Natural killer cell (primary cell): ENCODE results near the gene MZB1. TPM values are rescaled to one million over a fixed set of nuclear protein-coding genes. Genes with fewer than 3 reads are reported as not detected.

Source experiments
- ATAC-seq, 3 donors: fragments of 150-1000 bp in 2 of 3; fragments of 200-7000 bp in 1 of 3; cut with Tn5 transposase; 1 replicate in 1 of 3; 2 replicates in 2 of 3; pipeline ENCODE4 v1.10.0; 2021; ENCODE audit warnings: mild to moderate bottlenecking in 2 of 3, moderate library complexity in 2 of 3
- DNase-seq, 2 donors: peaks; one replicate each; pipeline versions ENCODE4 v3.0.0 to v3.0.0-alpha.2; 2013 to 2021; ENCODE audit warnings: mixed read lengths in 1 of 2
- H3K27ac ChIP-seq: one replicate; pipeline ENCODE4 v1.5.1; 2013; ENCODE audit warnings: mild to moderate bottlenecking, low read length
- H3K27me3 ChIP-seq: one replicate; pipeline ENCODE4 v1.6.1; 2013; ENCODE audit warnings: low read length; ENCODE audit not compliant: control insufficient read depth, insufficient read depth
- H3K36me3 ChIP-seq: one replicate; pipeline ENCODE4 v1.6.1; 2013; ENCODE audit warnings: low read length; ENCODE audit not compliant: control insufficient read depth, insufficient read depth
- H3K4me1 ChIP-seq: one replicate; pipeline ENCODE4 v1.6.1; 2013; ENCODE audit warnings: low read length; ENCODE audit not compliant: control insufficient read depth, insufficient read depth
- H3K4me3 ChIP-seq: one replicate; pipeline ENCODE4 v1.5.1; 2013; ENCODE audit warnings: low read length
- H3K9me3 ChIP-seq: one replicate; pipeline ENCODE4 v1.6.1; 2013; ENCODE audit warnings: low read length; ENCODE audit not compliant: control insufficient read depth, insufficient read depth
- H3K27ac Mint-ChIP-seq, 2 donors: one replicate each; pipeline ENCODE4 v1.8.0; 2022; ENCODE audit warnings: mild to moderate bottlenecking in 2 of 2, mixed read lengths in 2 of 2, moderate library complexity in 1 of 2
- H3K27me3 Mint-ChIP-seq, 2 donors: one replicate each; pipeline ENCODE4 v1.8.0; 2022; ENCODE audit warnings: low read depth in 2 of 2, mixed read lengths in 2 of 2
- H3K36me3 Mint-ChIP-seq: one replicate; pipeline ENCODE4 v1.8.0; 2022; ENCODE audit warnings: mixed read lengths
- H3K4me1 Mint-ChIP-seq, 2 donors: one replicate each; pipeline ENCODE4 v1.8.0; 2022; ENCODE audit warnings: mixed read lengths in 2 of 2
- H3K4me3 Mint-ChIP-seq: one replicate; pipeline ENCODE4 v1.8.0; 2022; ENCODE audit warnings: mild to moderate bottlenecking, moderate library complexity, mixed read lengths
- H3K9me3 Mint-ChIP-seq, 2 donors: one replicate each; pipeline ENCODE4 v1.8.0; 2022; ENCODE audit warnings: mixed read lengths in 2 of 2
- CTCF ChIP-seq: fragments of 200-600 bp; IDR thresholded peaks from one replicate; pipeline ENCODE4 v1.8.0; 2022; ENCODE audit warnings: antibody characterized with exemption
- WGBS: methylation state at CpG from one replicate; pipeline ENCODE4 v1.1.7; 2013; ENCODE audit warnings: missing lambda C conversion rate; ENCODE audit not compliant: insufficient coverage; 5-methylcytosine and 5-hydroxymethylcytosine counted together
- intact Hi-C: fragments of 100-400 bp; cut with micrococcal nuclease; formaldehyde crosslinking; loops from one replicate; pipeline ENCODE4 v1.14.2; 2022
- total RNA-seq, 4 donors: library from RNA; stranded (reverse); fragments of 120-200 nt in 1 of 4; gene quantifications; one replicate each; pipeline versions ENCODE4 v1.2.3 to v1.2.4, GENCODE V29; 2013 to 2022

Gene MZB1, protein sequence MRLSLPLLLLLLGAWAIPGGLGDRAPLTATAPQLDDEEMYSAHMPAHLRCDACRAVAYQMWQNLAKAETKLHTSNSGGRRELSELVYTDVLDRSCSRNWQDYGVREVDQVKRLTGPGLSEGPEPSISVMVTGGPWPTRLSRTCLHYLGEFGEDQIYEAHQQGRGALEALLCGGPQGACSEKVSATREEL
- 10 to 100 TPM in 1 of 3 donors, 1 to 10 TPM in 2; 2.0 to 60.0 (median 2.8) TPM for total RNA-seq
- total RNA-seq (2013), result 31.0 TPM

DNA sequence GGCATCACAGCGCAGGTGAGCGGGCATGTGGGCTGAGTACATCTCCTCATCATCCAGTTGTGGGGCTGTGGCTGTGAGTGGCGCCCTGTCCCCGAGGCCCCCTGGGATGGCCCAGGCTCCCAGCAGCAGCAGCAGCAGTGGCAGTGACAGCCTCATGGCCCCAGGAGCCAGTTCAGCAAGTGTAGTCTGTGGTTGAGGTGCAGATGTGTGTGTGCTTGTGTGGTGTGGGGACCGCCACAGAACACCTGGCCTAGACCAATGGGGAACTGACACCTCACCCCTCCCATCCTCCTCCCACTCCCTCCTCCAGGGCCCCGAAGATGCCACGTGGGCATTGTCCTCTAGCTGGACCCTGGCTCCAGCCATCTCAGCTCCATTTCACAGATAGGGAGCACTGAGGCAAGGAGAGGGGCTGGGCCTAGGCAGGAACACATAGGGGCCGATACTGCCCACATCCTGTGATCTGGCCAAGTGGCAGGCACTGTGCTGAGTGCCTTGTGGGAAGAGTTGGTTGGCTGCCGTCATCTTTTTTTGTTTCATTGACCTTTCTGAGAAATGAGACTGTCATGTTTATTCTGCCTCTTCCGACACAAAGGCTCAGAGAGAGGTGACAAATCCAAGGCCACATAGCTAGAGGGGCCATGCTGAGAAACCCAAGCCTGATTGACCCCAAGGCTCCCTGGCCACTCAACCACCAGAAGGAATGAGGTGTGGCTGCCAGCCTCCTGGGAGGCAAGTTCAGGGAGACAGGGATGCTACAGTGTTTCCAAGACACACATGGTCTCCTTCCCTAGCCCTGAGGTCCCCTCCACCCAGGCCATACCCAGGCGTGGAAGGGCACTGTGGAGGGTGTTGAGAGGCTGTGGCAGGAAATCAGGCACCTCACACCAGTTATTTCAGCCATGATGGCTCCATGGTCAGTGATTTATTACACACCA is at the start of gene MZB1:
Gene MZB1 (minus strand): TSS at position 213 of the 938 bp plus-strand sequence. CDS start 57 bp downstream, at position 156.
- Histone ChIP-seq H3K4me3 (peak within 1 kb of the TSS; percentile 27), H3K4me1 (peaks cover 78% of the 10 kb centered on the region), H3K36me3 (no peaks in the 10 kb centered on the region), H3K27ac (peak within 1 kb of the TSS; percentile 75), H3K27me3 (no peaks in the 10 kb centered on the region), H3K9me3 (no peaks in the 10 kb centered on the region)
- peaks cover 50 to 70% of the 10 kb centered on the region in 2 donors for H3K4me1 Mint-ChIP-seq
- no peaks in the 10 kb centered on the region for H3K36me3 Mint-ChIP-seq
- peak; percentile 61 to 74 (median 74) for ATAC-seq
- H3K4me3 Mint-ChIP-seq, result peak within 1 kb of the TSS; percentile 72
- TF ChIP-seq CTCF, result no peak
- H3K27ac Mint-ChIP-seq, result peak within 1 kb of the TSS; percentile 90 to 95
- intact Hi-C loops, result loop anchor here (2.0 to 10.0 kb wide), 4 partner anchors 47 to 825 kb away; partner anchors contain the start of gene MATR3
- no peaks in the 10 kb centered on the region for H3K9me3 Mint-ChIP-seq
- 5% methylated on average over 11 of the region's 11 CpGs for WGBS
- peak; percentile 73 to 85 for DNase-seq
- no peaks in the 10 kb centered on the region for H3K27me3 Mint-ChIP-seq

DNA sequence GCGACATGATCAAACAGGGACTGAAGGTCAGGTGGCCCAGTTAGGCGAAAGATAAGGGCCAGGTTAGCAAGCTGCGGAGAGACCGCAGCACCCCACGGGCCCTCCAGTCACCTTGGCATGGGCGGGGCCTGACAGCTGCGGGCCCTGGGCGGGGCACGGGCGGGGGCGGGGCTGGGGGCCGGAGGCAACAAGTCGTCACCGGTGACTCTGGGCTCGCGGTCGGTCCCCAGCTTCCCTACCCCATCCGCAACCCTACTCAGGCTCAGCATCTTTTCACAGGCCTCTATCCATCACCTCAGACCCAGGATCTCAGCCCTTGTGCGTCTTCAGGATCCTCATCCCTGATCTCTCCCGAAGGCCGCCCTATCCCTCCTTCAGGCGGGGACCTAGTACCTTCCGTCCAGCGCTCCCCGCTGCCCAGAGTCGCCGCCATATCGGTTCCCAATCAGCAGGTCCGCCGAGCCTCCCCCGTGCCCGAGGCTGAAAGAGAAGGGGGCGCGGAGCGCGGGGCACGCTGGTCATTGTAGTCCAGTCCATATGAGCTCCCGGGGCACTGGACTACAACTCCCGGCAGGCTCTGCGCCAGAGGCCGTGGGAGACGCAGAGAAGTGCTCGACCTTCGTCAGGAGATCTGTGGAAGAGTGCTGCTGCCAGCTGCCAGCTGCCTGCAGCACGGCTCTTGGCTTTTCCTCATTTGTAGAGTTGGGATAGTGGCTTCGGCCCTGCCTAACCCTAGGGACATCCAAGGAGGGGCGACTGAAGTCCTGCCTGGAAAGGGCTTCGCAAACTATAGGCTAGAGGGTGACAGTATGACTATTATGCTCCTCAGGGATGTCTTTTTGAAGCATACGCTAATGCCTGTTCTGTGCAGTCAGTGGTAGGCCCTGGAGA is 49.5 kb upstream of the MZB1 start, which contains the start of gene DNAJC18:
Gene DNAJC18 (minus strand): TSS at position 513 of the 891 bp plus-strand sequence. CDS start 80 bp downstream, at position 433.
- H3K27me3 Mint-ChIP-seq, result no peaks in the 10 kb centered on the region
- H3K36me3 ChIP-seq, result no peaks in the 10 kb centered on the region
- H3K4me1 Mint-ChIP-seq, result peaks cover 17 to 24% of the 10 kb centered on the region in 2 donors
- peak within 1 kb of the TSS; percentile 99 for H3K27ac ChIP-seq
- peaks cover 15% of the 10 kb centered on the region for H3K4me1 ChIP-seq
- no peaks in the 10 kb centered on the region for H3K9me3 Mint-ChIP-seq
- H3K4me3 Mint-ChIP-seq, result peak within 1 kb of the TSS; percentile 100
- DNase-seq (peak; percentile 78 to 93), ATAC-seq (peak; percentile 93 to 95 (median 94))
- TF ChIP-seq CTCF, result no peak
- no peaks in the 10 kb centered on the region for H3K27me3 ChIP-seq
- peak within 1 kb of the TSS; percentile 98 to 100 for H3K27ac Mint-ChIP-seq
- intact Hi-C loops, result loop anchor here (2.0 kb wide), 1 partner anchor 44 kb away; the partner anchor contains the start of gene STING1
- H3K9me3 ChIP-seq, result no peaks in the 10 kb centered on the region
- peak within 1 kb of the TSS; percentile 98 for H3K4me3 ChIP-seq
- 5% methylated on average over 49 of the region's 49 CpGs for WGBS
- H3K36me3 Mint-ChIP-seq, result no peaks in the 10 kb centered on the region

DNA sequence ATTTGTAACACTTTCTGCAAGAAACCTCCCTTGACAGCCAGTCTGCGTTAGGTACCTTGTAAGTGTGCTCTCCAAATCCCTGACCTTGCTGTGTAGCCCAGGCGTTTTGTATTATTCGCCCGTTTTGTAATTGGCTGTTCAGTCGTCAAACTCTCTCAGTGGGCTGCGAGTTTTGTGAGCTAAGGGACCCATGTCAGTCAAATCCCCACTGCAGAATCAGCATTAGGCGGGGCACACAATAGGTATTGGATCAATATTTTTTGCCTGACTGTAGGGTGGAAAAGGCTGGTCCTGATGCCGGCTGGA is 48.9 kb upstream of the MZB1 start:
- Mint-ChIP-seq H3K4me3 (peak overlapping the region; percentile 100), H3K4me1 (peaks cover 17 to 20% of the 10 kb centered on the region in 2 donors), H3K27ac (peak overlapping the region; percentile 98 to 100), H3K27me3 (no peaks in the 10 kb centered on the region), H3K36me3 (no peaks in the 10 kb centered on the region), H3K9me3 (no peaks in the 10 kb centered on the region)
- Histone ChIP-seq H3K27ac (peak overlapping the region; percentile 46), H3K27me3 (no peaks in the 10 kb centered on the region), H3K4me3 (peak overlapping the region; percentile 98), H3K4me1 (peaks cover 15% of the 10 kb centered on the region), H3K9me3 (no peaks in the 10 kb centered on the region), H3K36me3 (no peaks in the 10 kb centered on the region)
- TF ChIP-seq CTCF, result no peak
- no peak for ATAC-seq
- intact Hi-C loops, result loop anchor here (2.0 kb wide), 1 partner anchor 44 kb away; the partner anchor contains the start of gene STING1
- DNase-seq, result no peak
- 46% methylated on average over 8 of the region's 8 CpGs for WGBS
